ENCODE results near the gene ACOX2.
A peak's percentile ranks its signal among the peaks of the same experiment; 100 is the strongest.

ACOX2 gene

DNA sequence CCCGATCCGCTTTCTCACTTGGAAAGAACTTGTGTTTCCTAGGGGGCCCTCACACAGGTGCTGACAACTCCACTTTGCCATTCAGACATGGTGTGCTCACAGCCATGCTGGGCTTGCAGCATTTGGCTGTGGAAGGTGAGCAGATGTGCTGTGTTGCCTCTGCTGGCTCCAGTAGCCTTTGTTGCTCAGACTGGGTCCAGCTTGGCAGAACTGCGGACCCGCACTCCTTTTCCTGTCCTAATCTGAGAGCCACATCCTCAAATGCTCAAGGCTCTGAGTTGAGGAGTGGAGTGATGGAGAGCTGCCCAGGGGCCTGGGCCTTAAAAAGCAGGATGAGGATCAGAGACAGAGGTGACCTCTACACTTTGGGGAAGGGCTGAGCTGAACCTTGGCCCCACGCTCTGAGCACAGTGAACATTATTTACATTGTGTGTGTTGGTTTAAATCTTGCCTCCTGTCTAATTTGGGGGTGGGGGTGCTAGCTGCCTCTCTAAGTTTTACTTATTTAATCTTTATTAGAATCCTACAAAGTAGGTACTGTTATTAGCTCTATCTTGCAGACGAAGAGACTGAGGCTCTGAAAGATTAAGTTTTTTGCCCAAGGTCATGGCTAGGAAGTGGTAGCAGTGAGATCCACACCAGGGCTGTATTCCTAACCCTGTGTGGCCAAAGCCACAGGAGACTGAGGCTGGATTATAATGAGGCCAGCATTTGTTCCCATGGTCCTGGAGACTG, 17.2 kb downstream of the ACOX2 start:
- Histone ChIP-seq H3K4me2 (ENCODE audit: low read length) (no peak overlapping the region), H3K23ac (ENCODE audit: low read length) (no peak overlapping the region), H3K27me3 (ENCODE audit: insufficient read depth, low read length) (no peaks in the 10 kb centered on the region), H3K36me3 (ENCODE audit: control insufficient read depth in 1 of 2, insufficient read depth in 2 of 2, low read length in 2 of 2) (no peaks in the 10 kb centered on the region), H3K18ac (ENCODE audit: low read length) (no peak overlapping the region), H3K9ac (ENCODE audit: low read length) (no peak overlapping the region), H3K4ac (ENCODE audit: low read depth, low read length) (no peak overlapping the region), H3K4me3 (ENCODE audit: low read depth, low read length) (no peak overlapping the region), H3K79me2 (ENCODE audit: control insufficient read depth, insufficient read depth, low read length, poor library complexity) (no peaks in the 10 kb centered on the region), H3K14ac (ENCODE audit: low read length) (no peak overlapping the region), H3K79me1 (ENCODE audit: low read length) (no peaks in the 10 kb centered on the region), H4K91ac (ENCODE audit: low read depth, low read length) (no peak overlapping the region), H2AFZ (ENCODE audit: insufficient read depth, low read length, poor library complexity) (no peak overlapping the region), H2BK120ac (ENCODE audit: insufficient read depth, low read length, poor library complexity) (no peak overlapping the region), H4K12ac (ENCODE audit: low read depth, low read length) (no peak overlapping the region), H3K4me1 (ENCODE audit: control insufficient read depth in 1 of 2, insufficient read depth in 2 of 2, low read length in 2 of 2) (no peaks in the 10 kb centered on the region), H3K27ac (ENCODE audit: low read depth, low read length) (no peak overlapping the region), H2AK5ac (ENCODE audit: low read length) (no peak overlapping the region), H4K8ac (ENCODE audit: low read depth, low read length) (no peak overlapping the region), H2BK5ac (ENCODE audit: low read depth, low read length, poor library complexity) (no peak overlapping the region), H3K9me3 (ENCODE audit: insufficient read depth, low read depth, low read length) (no peaks in the 10 kb centered on the region), H2BK12ac (ENCODE audit: low read length) (no peak overlapping the region)
- WGBS (ENCODE audit: extremely low coverage, insufficient coverage, insufficient read length): no CpG with 5 or more reads among the region's 6 CpGs
- DNase-seq: no peak

DNA sequence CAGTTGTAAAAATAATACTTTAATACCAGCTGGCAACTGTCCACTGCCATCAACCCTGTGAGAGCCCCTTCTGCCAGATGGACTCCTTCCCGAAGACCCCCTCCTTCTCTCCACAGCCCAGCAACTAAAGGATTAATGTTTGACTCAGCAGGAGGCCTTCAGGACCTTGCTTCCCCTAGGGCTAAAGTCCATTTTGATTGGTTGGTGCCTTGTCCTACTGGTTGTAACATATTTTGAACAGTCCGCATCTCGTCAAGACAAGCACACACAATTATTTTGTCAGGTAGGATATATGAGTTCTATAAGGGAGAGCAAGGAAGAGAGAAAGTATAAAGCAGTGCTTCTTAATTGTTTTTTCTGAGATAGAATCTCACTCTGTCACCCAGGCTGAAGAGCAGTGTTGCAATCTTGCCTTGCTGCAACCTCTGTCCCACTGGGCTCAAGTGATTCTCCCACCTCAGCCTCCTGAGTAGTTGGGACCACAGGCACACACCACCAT, 18.6 kb downstream of the ACOX2 start:
- Histone ChIP-seq H3K14ac (ENCODE audit: low read length) (no peak overlapping the region), H3K36me3 (ENCODE audit: control insufficient read depth in 1 of 2, insufficient read depth in 2 of 2, low read length in 2 of 2) (no peaks in the 10 kb centered on the region), H3K4ac (ENCODE audit: low read depth, low read length) (no peak overlapping the region), H2BK120ac (ENCODE audit: insufficient read depth, low read length, poor library complexity) (no peak overlapping the region), H3K4me2 (ENCODE audit: low read length) (no peak overlapping the region), H3K4me1 (ENCODE audit: control insufficient read depth in 1 of 2, insufficient read depth in 2 of 2, low read length in 2 of 2) (no peaks in the 10 kb centered on the region), H3K79me2 (ENCODE audit: control insufficient read depth, insufficient read depth, low read length, poor library complexity) (no peaks in the 10 kb centered on the region), H3K4me3 (ENCODE audit: low read depth, low read length) (no peak overlapping the region), H3K79me1 (ENCODE audit: low read length) (no peaks in the 10 kb centered on the region), H2BK12ac (ENCODE audit: low read length) (no peak overlapping the region), H3K18ac (ENCODE audit: low read length) (no peak overlapping the region), H3K27me3 (ENCODE audit: insufficient read depth, low read length) (no peaks in the 10 kb centered on the region), H2AFZ (ENCODE audit: insufficient read depth, low read length, poor library complexity) (no peak overlapping the region), H2BK5ac (ENCODE audit: low read depth, low read length, poor library complexity) (no peak overlapping the region), H2AK5ac (ENCODE audit: low read length) (no peak overlapping the region), H4K8ac (ENCODE audit: low read depth, low read length) (no peak overlapping the region), H3K27ac (ENCODE audit: low read depth, low read length) (no peak overlapping the region), H3K23ac (ENCODE audit: low read length) (no peak overlapping the region), H3K9me3 (ENCODE audit: insufficient read depth, low read depth, low read length) (no peaks in the 10 kb centered on the region), H3K9ac (ENCODE audit: low read length) (no peak overlapping the region), H4K12ac (ENCODE audit: low read depth, low read length) (no peak overlapping the region), H4K91ac (ENCODE audit: low read depth, low read length) (no peak overlapping the region)
- DNase-seq: peak in 1 of 2 donors; percentile 6
- no CpG with 5 or more reads among the region's 3 CpGs for WGBS (ENCODE audit: extremely low coverage, insufficient coverage, insufficient read length)

DNA sequence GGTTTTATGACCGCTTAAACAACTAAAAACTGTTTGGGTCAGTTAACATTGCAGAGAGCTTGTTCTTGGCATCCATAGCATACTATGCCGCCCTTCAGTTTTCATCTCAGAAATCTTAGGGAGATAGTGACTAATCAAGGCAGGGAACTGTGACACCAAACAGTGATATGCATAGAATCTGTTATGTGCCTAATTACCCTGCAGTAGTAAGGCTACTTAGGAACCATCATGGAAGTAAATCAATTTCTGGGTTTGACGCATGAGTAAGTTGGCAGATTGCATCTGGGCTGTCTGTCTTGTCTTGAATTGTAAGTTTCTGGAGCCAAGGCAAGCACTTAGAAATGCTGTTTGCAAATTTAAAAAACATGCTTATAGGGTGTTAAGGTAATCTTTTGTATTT, 22.6 kb downstream of the ACOX2 start:
- no peak overlapping the region for H3K14ac ChIP-seq (ENCODE audit: low read length)
- H2AFZ ChIP-seq (ENCODE audit: insufficient read depth, low read length, poor library complexity): no peak overlapping the region
- no peak overlapping the region for H3K4me2 ChIP-seq (ENCODE audit: low read length)
- no peak overlapping the region for H3K18ac ChIP-seq (ENCODE audit: low read length)
- no peaks in the 10 kb centered on the region for H3K79me1 ChIP-seq (ENCODE audit: low read length)
- no peak overlapping the region for H4K12ac ChIP-seq (ENCODE audit: low read depth, low read length)
- H3K4me3 ChIP-seq (ENCODE audit: low read depth, low read length): no peak overlapping the region
- DNase-seq: no peak
- H2AK5ac ChIP-seq (ENCODE audit: low read length): no peak overlapping the region
- H2BK12ac ChIP-seq (ENCODE audit: low read length): no peak overlapping the region
- no peaks in the 10 kb centered on the region for H3K9me3 ChIP-seq (ENCODE audit: insufficient read depth, low read depth, low read length)
- H3K36me3 ChIP-seq (ENCODE audit: control insufficient read depth in 1 of 2, insufficient read depth in 2 of 2, low read length in 2 of 2): peaks cover 0 to 1% of the 10 kb centered on the region in 2 experiments
- H4K8ac ChIP-seq (ENCODE audit: low read depth, low read length): no peak overlapping the region
- H3K23ac ChIP-seq (ENCODE audit: low read length): no peak overlapping the region
- no peaks in the 10 kb centered on the region for H3K27me3 ChIP-seq (ENCODE audit: insufficient read depth, low read length)
- no peak overlapping the region for H3K4ac ChIP-seq (ENCODE audit: low read depth, low read length)
- H2BK5ac ChIP-seq (ENCODE audit: low read depth, low read length, poor library complexity): no peak overlapping the region
- WGBS (ENCODE audit: extremely low coverage, insufficient coverage, insufficient read length): no CpG with 5 or more reads among the region's 3 CpGs
- no peak overlapping the region for H3K27ac ChIP-seq (ENCODE audit: low read depth, low read length)
- H4K91ac ChIP-seq (ENCODE audit: low read depth, low read length): no peak overlapping the region
- no peak overlapping the region for H3K9ac ChIP-seq (ENCODE audit: low read length)
- H2BK120ac ChIP-seq (ENCODE audit: insufficient read depth, low read length, poor library complexity): no peak overlapping the region
- H3K79me2 ChIP-seq (ENCODE audit: control insufficient read depth, insufficient read depth, low read length, poor library complexity): no peaks in the 10 kb centered on the region
- no peaks in the 10 kb centered on the region for H3K4me1 ChIP-seq (ENCODE audit: control insufficient read depth in 1 of 2, insufficient read depth in 2 of 2, low read length in 2 of 2)

DNA sequence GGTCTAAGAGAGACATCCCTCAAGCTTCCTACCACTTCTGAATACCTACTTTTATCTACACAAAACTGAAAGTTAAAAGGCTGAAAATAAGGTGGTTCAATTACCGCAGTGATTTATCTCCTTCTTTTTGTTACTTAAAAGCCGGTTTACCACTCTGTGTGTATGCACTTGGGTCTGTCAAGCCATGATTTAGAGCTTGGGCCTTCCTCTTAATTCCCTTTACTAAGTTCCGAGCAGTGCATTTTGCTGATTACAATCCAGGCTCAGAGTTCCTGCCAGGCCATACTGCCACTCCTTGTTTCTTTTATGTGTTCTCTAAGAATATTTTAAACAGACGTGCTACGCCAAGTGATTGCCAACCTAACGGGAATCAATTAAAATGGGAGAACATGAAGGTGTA, 28.6 kb downstream of the ACOX2 start:
- Histone ChIP-seq H3K23ac (ENCODE audit: low read length) (no peak overlapping the region), H4K8ac (ENCODE audit: low read depth, low read length) (no peak overlapping the region), H3K4me2 (ENCODE audit: low read length) (no peak overlapping the region), H3K27me3 (ENCODE audit: insufficient read depth, low read length) (no peaks in the 10 kb centered on the region), H3K14ac (ENCODE audit: low read length) (no peak overlapping the region), H3K18ac (ENCODE audit: low read length) (no peak overlapping the region), H4K12ac (ENCODE audit: low read depth, low read length) (no peak overlapping the region), H3K79me1 (ENCODE audit: low read length) (no peaks in the 10 kb centered on the region), H3K4me3 (ENCODE audit: low read depth, low read length) (no peak overlapping the region), H3K4me1 (ENCODE audit: control insufficient read depth in 1 of 2, insufficient read depth in 2 of 2, low read length in 2 of 2) (no peaks in the 10 kb centered on the region), H3K27ac (ENCODE audit: low read depth, low read length) (no peak overlapping the region), H2BK120ac (ENCODE audit: insufficient read depth, low read length, poor library complexity) (no peak overlapping the region), H3K79me2 (ENCODE audit: control insufficient read depth, insufficient read depth, low read length, poor library complexity) (no peaks in the 10 kb centered on the region), H3K36me3 (ENCODE audit: control insufficient read depth in 1 of 2, insufficient read depth in 2 of 2, low read length in 2 of 2) (peaks cover 0 to 1% of the 10 kb centered on the region in 2 experiments), H4K91ac (ENCODE audit: low read depth, low read length) (no peak overlapping the region), H2AFZ (ENCODE audit: insufficient read depth, low read length, poor library complexity) (no peak overlapping the region), H3K4ac (ENCODE audit: low read depth, low read length) (no peak overlapping the region), H3K9me3 (ENCODE audit: insufficient read depth, low read depth, low read length) (no peaks in the 10 kb centered on the region), H2AK5ac (ENCODE audit: low read length) (no peak overlapping the region), H2BK5ac (ENCODE audit: low read depth, low read length, poor library complexity) (no peak overlapping the region), H3K9ac (ENCODE audit: low read length) (no peak overlapping the region), H2BK12ac (ENCODE audit: low read length) (no peak overlapping the region)
- WGBS (ENCODE audit: extremely low coverage, insufficient coverage, insufficient read length): no CpG with 5 or more reads among the region's 6 CpGs
- no peak for DNase-seq

Measured in trophoblast cell (in vitro differentiated cells and primary cell).